GM10248 (cell line): ENCODE measurements around the gene UQCR11.

Experiments used
- CTCF ChIA-PET: fragments of 300-600 bp; sonication (Branson Sonifier 250); formaldehyde crosslinking; extraction: SDS; loops from one replicate; lab custom pipeline; 2021; ENCODE audit warnings: antibody characterized with exemption; lab: Yijun Ruan, JAX
- POLR2A ChIA-PET: fragments of 350-650 bp; sonication (Branson Sonifier 250); formaldehyde crosslinking; extraction: SDS; loops from one replicate; lab custom pipeline; 2020; ENCODE audit warnings: antibody characterized with exemption; lab: Yijun Ruan, JAX
- DNase-seq: peaks from one replicate; pipeline ENCODE4 v3.0.0; 2012; ENCODE audit errors: extremely low spot score
- CTCF ChIP-seq: IDR thresholded peaks from 2 replicates; pipeline ENCODE4 v1.5.1; 2012; ENCODE audit warnings: mild to moderate bottlenecking, low read depth; ENCODE audit errors: extremely low read depth, missing control alignments, control extremely low read depth

The UQCR11 gene

GRCh38 chr19:1585243-1585580, 20.1 kb downstream of the UQCR11 start:
- no peak for DNase-seq
- POLR2A ChIA-PET, result no interaction called here
- CTCF ChIA-PET, result interaction anchor here (1.0 kb wide), 1 partner anchor 88 kb away, joined by 3 read pairs; no protein-coding TSS in a partner anchor
- TF ChIP-seq CTCF, result no peak

- CTCF ChIA-PET, result interaction anchor here (1.0 to 1.2 kb wide), 2 partner anchors 88 to 253 kb away, joined by 3 read pairs; no protein-coding TSS in a partner anchor
- TF ChIP-seq CTCF, result no peak
- POLR2A ChIA-PET, result no interaction called here
- DNase-seq, result no peak
Measured at GRCh38 chr19:1584500-1585242, 20.6 kb downstream of the UQCR11 start.

- CTCF ChIA-PET, result interaction anchor here (1.0 to 2.1 kb wide), 2 partner anchors 9 to 244 kb away, joined by 3 to 6 read pairs; no protein-coding TSS in a partner anchor
- no peak for TF ChIP-seq CTCF
- DNase-seq, result no peak
- POLR2A ChIA-PET, result no interaction called here
Measured at GRCh38 chr19:1582201-1582600, 23.1 kb downstream of the UQCR11 start.

GRCh38 chr19:1580957-1581356, 24.3 kb downstream of the UQCR11 start:
- CTCF ChIA-PET, result interaction anchor here (1.2 to 2.1 kb wide), 2 partner anchors 10 to 17 kb away, joined by 3 to 6 read pairs; no protein-coding TSS in a partner anchor
- TF ChIP-seq CTCF, result no peak
- DNase-seq, result no peak
- POLR2A ChIA-PET, result no interaction called here

- ChIA-PET CTCF (interaction anchor here (1.2 kb wide), 1 partner anchor 17 kb away, joined by 3 read pairs; no protein-coding TSS in a partner anchor), POLR2A (no interaction called here)
- no peak for TF ChIP-seq CTCF
- no peak for DNase-seq
Measured at GRCh38 chr19:1580382-1580781, 24.9 kb downstream of the UQCR11 start.

- ChIA-PET CTCF (interaction anchor here (1.7 kb wide), 1 partner anchor 33 kb away, joined by 6 read pairs; no protein-coding TSS in a partner anchor), POLR2A (interaction anchor here (0.7 kb wide), 1 partner anchor 214 kb away, joined by 7 read pairs; no protein-coding TSS in a partner anchor)
- no peak for DNase-seq
- no peak for TF ChIP-seq CTCF
Measured at GRCh38 chr19:1579222-1579621, 26.0 kb downstream of the UQCR11 start.
